GM21529 (cell line): ENCODE results near the gene ECE1.
"Not testable (repeated sequence)": the region's sequence is repeated elsewhere in the genome, so short reads cannot be mapped to it uniquely, and the experiment has no call there.

Source experiments
- ATAC-seq: cut with Tn5 transposase; IDR thresholded peaks from one replicate; pipeline ENCODE4 v1.9.1; 2021; ENCODE audit not compliant: unreplicated experiment

The ECE1 gene

GRCh38 chr1:21292984-21293536 lies 2.8 kb upstream of the ECE1 start:
- peak; percentile 35 for ATAC-seq

- no peak for ATAC-seq
Observed at GRCh38 chr1:21292503-21292983, 2.3 kb upstream of the ECE1 start.

GRCh38 chr1:21291964-21292363 lies 1.7 kb upstream of the ECE1 start:
- no peak for ATAC-seq

- ATAC-seq = no peak
Observed at GRCh38 chr1:21291184-21291583, 921 bp upstream of the ECE1 start.

GRCh38 chr1:21290546-21290944 lies 282 bp upstream of the ECE1 start:
- peak; percentile 16 for ATAC-seq

- ATAC-seq = no peak
Observed at GRCh38 chr1:21289127-21289526, 1.1 kb downstream of the ECE1 start.

- no peak for ATAC-seq
Observed at GRCh38 chr1:21287905-21288514, 2.3 kb downstream of the ECE1 start.

- ATAC-seq = not testable (repeated sequence)
Observed at GRCh38 chr1:21285386-21285785, 4.9 kb downstream of the ECE1 start.

GRCh38 chr1:21285055-21285372 lies 5.2 kb downstream of the ECE1 start:
- ATAC-seq = no peak

GRCh38 chr1:21284206-21285054 lies 5.8 kb downstream of the ECE1 start:
- ATAC-seq = no peak

GRCh38 chr1:21283524-21283923 lies 6.7 kb downstream of the ECE1 start:
- ATAC-seq = no peak

GRCh38 chr1:21282020-21282419 lies 8.2 kb downstream of the ECE1 start:
- ATAC-seq = not testable (repeated sequence)

GRCh38 chr1:21280482-21280881 lies 9.8 kb downstream of the ECE1 start:
- no peak for ATAC-seq

GRCh38 chr1:21280011-21280471 lies 10.2 kb downstream of the ECE1 start:
- no peak for ATAC-seq

- ATAC-seq = no peak
Observed at GRCh38 chr1:21278860-21279845, 11.1 kb downstream of the ECE1 start.

GRCh38 chr1:21278208-21278859 lies 11.9 kb downstream of the ECE1 start:
- ATAC-seq = no peak

GRCh38 chr1:21277180-21277579 lies 13.1 kb downstream of the ECE1 start:
- no peak for ATAC-seq

GRCh38 chr1:21272540-21272939 lies 17.7 kb downstream of the ECE1 start:
- no peak for ATAC-seq

GRCh38 chr1:21271550-21271949 lies 18.7 kb downstream of the ECE1 start:
- no peak for ATAC-seq

- no peak for ATAC-seq
Observed at GRCh38 chr1:21270086-21270689, 20.1 kb downstream of the ECE1 start.
